GM23338 (cell line): ENCODE measurements around the gene DRC7. TPM values are rescaled to one million over a fixed set of nuclear protein-coding genes. Genes with fewer than 3 reads are reported as not detected.

ENCODE experiments used
- ATAC-seq: fragments of 200-7000 bp; cut with Tn5 transposase; 3 replicates; pipeline ENCODE4 v1.9.1; 2020
- DNase-seq: peaks from one replicate; pipeline ENCODE4 v3.0.0-alpha.2; 2015; ENCODE audit warnings: low spot score
- H2AFZ ChIP-seq: fragments of 200-600 bp; sonication (generic); 2 replicates; pipeline ENCODE4 v1.8.0; 2016; ENCODE audit warnings: antibody characterized with exemption, mild to moderate bottlenecking, moderate library complexity
- H3F3A ChIP-seq: fragments of 200-600 bp; sonication (generic); replicated peaks from 2 replicates; pipeline ENCODE4 v1.8.0; 2017; ENCODE audit warnings: antibody characterized with exemption, mixed run types, low read depth
- H3K27ac ChIP-seq: fragments of 200-600 bp; sonication (generic); 2 replicates; pipeline ENCODE4 v1.6.1; 2016; ENCODE audit warnings: low read depth
- H3K27me3 ChIP-seq: fragments of 200-600 bp; sonication (generic); 2 replicates; pipeline ENCODE4 v1.8.0; 2016; ENCODE audit warnings: mild to moderate bottlenecking, mixed run types, moderate library complexity; ENCODE audit not compliant: insufficient read depth
- H3K36me3 ChIP-seq: fragments of 200-600 bp; sonication (generic); 2 replicates; pipeline ENCODE4 v1.8.0; 2016; ENCODE audit warnings: mild to moderate bottlenecking; ENCODE audit not compliant: insufficient read depth
- H3K4me1 ChIP-seq: fragments of 200-600 bp; sonication (generic); 2 replicates; pipeline ENCODE4 v1.8.0; 2016; ENCODE audit warnings: mild to moderate bottlenecking, moderate library complexity; ENCODE audit not compliant: insufficient read depth
- H3K4me2 ChIP-seq: fragments of 200-600 bp; sonication (generic); 2 replicates; pipeline ENCODE4 v1.7.1; 2017; ENCODE audit warnings: mixed run types
- H3K4me3 ChIP-seq: fragments of 200-600 bp; sonication (generic); 2 replicates; pipeline ENCODE4 v1.6.1; 2016; ENCODE audit warnings: mixed run types
- H3K79me2 ChIP-seq: fragments of 200-600 bp; sonication (generic); replicated peaks from 2 replicates; pipeline ENCODE4 v1.8.0; 2017; ENCODE audit warnings: mild to moderate bottlenecking; ENCODE audit not compliant: insufficient read depth
- H3K9me2 ChIP-seq: fragments of 200-600 bp; sonication (generic); 2 replicates; pipeline ENCODE4 v1.8.0; 2017; ENCODE audit not compliant: insufficient read depth
- H4K20me1 ChIP-seq: fragments of 200-600 bp; sonication (generic); replicated peaks from 2 replicates; pipeline ENCODE4 v1.8.0; 2017; ENCODE audit warnings: mild to moderate bottlenecking; ENCODE audit not compliant: insufficient read depth
- H3K27ac Mint-ChIP-seq: 2 replicates; pipeline ENCODE4 v1.8.0; 2020; ENCODE audit warnings: inconsistent platforms, mild to moderate bottlenecking, moderate library complexity, mixed read lengths
- H3K27me3 Mint-ChIP-seq: 3 replicates; pipeline ENCODE4 v1.8.0; 2022; ENCODE audit warnings: low read depth, mild to moderate bottlenecking, moderate library complexity, mixed read lengths, inconsistent platforms; ENCODE audit not compliant: insufficient read depth, poor library complexity
- H3K36me3 Mint-ChIP-seq: 3 replicates; pipeline ENCODE4 v1.8.0; 2021; ENCODE audit warnings: low read depth, mild to moderate bottlenecking, inconsistent platforms, moderate library complexity, mixed read lengths
- H3K4me1 Mint-ChIP-seq: 3 replicates; pipeline ENCODE4 v1.8.0; 2020; ENCODE audit warnings: mild to moderate bottlenecking, inconsistent platforms, mixed read lengths
- H3K4me3 Mint-ChIP-seq: 3 replicates; pipeline ENCODE4 v1.8.0; 2021; ENCODE audit warnings: moderate library complexity, mild to moderate bottlenecking, inconsistent platforms, mixed read lengths
- H3K9me3 Mint-ChIP-seq: 3 replicates; pipeline ENCODE4 v1.8.0; 2020; ENCODE audit warnings: moderate library complexity, mild to moderate bottlenecking, inconsistent platforms, mixed read lengths
- CREB1 ChIP-seq: fragments of 250-450 bp; sonication (Bioruptor Pico); IDR thresholded peaks from 2 replicates; pipeline ENCODE4 v1.5.0; 2020; ENCODE audit warnings: low read depth, mild to moderate bottlenecking, moderate library complexity
- CTCF ChIP-seq, 2 experiments: fragments of 200-600 bp in 1 of 2; sonication (generic) in 1 of 2; conservative IDR thresholded peaks; 2 replicates each; pipeline versions ENCODE4 v1.5.1 to v1.6.1; 2016 to 2017; ENCODE audit warnings: antibody characterized with exemption in 2 of 2, low read depth in 2 of 2, mild to moderate bottlenecking in 2 of 2, moderate library complexity in 1 of 2
- ETS1 ChIP-seq: IDR thresholded peaks from 2 replicates; pipeline ENCODE4 v1.6.1; 2016; ENCODE audit warnings: antibody characterized with exemption
- EZH2 ChIP-seq: fragments of 200-600 bp; sonication (generic); IDR thresholded peaks from one replicate; pipeline ENCODE4 v1.8.0; 2017; ENCODE audit warnings: antibody characterized with exemption, mild to moderate bottlenecking, low read depth; ENCODE audit not compliant: unreplicated experiment
- EZH2phosphoT487 ChIP-seq: fragments of 200-600 bp; sonication (generic); IDR thresholded peaks from one replicate; pipeline ENCODE4 v1.8.1; 2018; ENCODE audit warnings: antibody characterized with exemption; ENCODE audit not compliant: unreplicated experiment
- JUNB ChIP-seq: IDR thresholded peaks from one replicate; pipeline ENCODE4 v1.6.1; 2016; ENCODE audit warnings: antibody characterized with exemption; ENCODE audit not compliant: unreplicated experiment
- POLR2AphosphoS5 ChIP-seq: IDR thresholded peaks from 2 replicates; pipeline ENCODE4 v1.6.1; 2016; ENCODE audit warnings: antibody characterized with exemption, low read depth
- REST ChIP-seq: IDR thresholded peaks from one replicate; pipeline ENCODE4 v1.6.1; 2018; ENCODE audit warnings: antibody characterized with exemption; ENCODE audit not compliant: unreplicated experiment
- STAT1 ChIP-seq: IDR thresholded peaks from one replicate; pipeline ENCODE4 v1.6.1; 2016; ENCODE audit warnings: antibody characterized with exemption; ENCODE audit not compliant: unreplicated experiment
- ZNF114 ChIP-seq: fragments of 250-450 bp; sonication (Bioruptor Pico); IDR thresholded peaks from 2 replicates; pipeline ENCODE4 v1.5.0; 2020; ENCODE audit warnings: mild to moderate bottlenecking, moderate library complexity
- ZNF331 ChIP-seq: fragments of 250-450 bp; sonication (Bioruptor Pico); IDR thresholded peaks from 2 replicates; pipeline ENCODE4 v1.5.0; 2020; ENCODE audit warnings: low read depth, mild to moderate bottlenecking, moderate library complexity
- ZNF462 ChIP-seq: fragments of 250-450 bp; sonication (Bioruptor Pico); IDR thresholded peaks from 2 replicates; pipeline ENCODE4 v1.5.0; 2020; ENCODE audit warnings: mild to moderate bottlenecking, moderate library complexity
- polyA plus RNA-seq: library from polyadenylated mRNA; unstranded; fragments of >200 nt; fragmentation: Nextera tagmentation; extraction: Ambion mirVana; gene quantifications from 2 replicates; pipeline ENCODE4 v1.2.1, GENCODE V29; 2016
- total RNA-seq: library from RNA; depleted of rRNA; stranded (reverse); fragments of >200 nt; shearing (Covaris generic); gene quantifications from 2 replicates; pipeline ENCODE4 v1.2.3, GENCODE V29; 2014

DRC7 gene
- total and polyA plus RNA-seq, 2 experiments from 2014 or later, result not detected

- H3K4me2 ChIP-seq, result no peak overlapping the region
- Mint-ChIP-seq H3K36me3 (no peaks in the 10 kb centered on the region), H3K9me3 (no peaks in the 10 kb centered on the region), H3K4me1 (no peaks in the 10 kb centered on the region), H3K27ac (no peak overlapping the region), H3K4me3 (no peak overlapping the region), H3K27me3 (peaks cover 14% of the 10 kb centered on the region)
- no peak overlapping the region for H3K27ac ChIP-seq
- H3K9me2 ChIP-seq, result no peaks in the 10 kb centered on the region
- no peaks in the 10 kb centered on the region for H3K27me3 ChIP-seq
- ATAC-seq (no peak), DNase-seq (no peak)
- H2AFZ ChIP-seq, result no peak overlapping the region
- H3K4me1 ChIP-seq, result no peaks in the 10 kb centered on the region
- H3K79me2 ChIP-seq, result no peaks in the 10 kb centered on the region
- TF ChIP-seq CTCF (conservative IDR thresholded peaks at IDR 0.05; ENCODE audit: low read depth in 2 of 2) (no peak), POLR2AphosphoS5 (no peak), ETS1 (no peak), ZNF114 (no peak), EZH2phosphoT487 (no peak), ZNF462 (CRISPR knock-in tag) (no peak), ZNF331 (CRISPR knock-in tag) (no peak), STAT1 (no peak), JUNB (no peak), EZH2 (no peak), CREB1 (CRISPR knock-in tag) (no peak), REST (no peak)
- H3F3A ChIP-seq, result no peaks in the 10 kb centered on the region
- no peak overlapping the region for H3K4me3 ChIP-seq
- H3K36me3 ChIP-seq, result no peaks in the 10 kb centered on the region
- H4K20me1 ChIP-seq, result no peaks in the 10 kb centered on the region; the same call in 1 of the 2 replicates
Measured at GRCh38 chr16:57646388-57647039, 48.1 kb upstream of the DRC7 start.
